Measurements from ENCODE around the gene CLDN11.

The CLDN11 gene

DNA sequence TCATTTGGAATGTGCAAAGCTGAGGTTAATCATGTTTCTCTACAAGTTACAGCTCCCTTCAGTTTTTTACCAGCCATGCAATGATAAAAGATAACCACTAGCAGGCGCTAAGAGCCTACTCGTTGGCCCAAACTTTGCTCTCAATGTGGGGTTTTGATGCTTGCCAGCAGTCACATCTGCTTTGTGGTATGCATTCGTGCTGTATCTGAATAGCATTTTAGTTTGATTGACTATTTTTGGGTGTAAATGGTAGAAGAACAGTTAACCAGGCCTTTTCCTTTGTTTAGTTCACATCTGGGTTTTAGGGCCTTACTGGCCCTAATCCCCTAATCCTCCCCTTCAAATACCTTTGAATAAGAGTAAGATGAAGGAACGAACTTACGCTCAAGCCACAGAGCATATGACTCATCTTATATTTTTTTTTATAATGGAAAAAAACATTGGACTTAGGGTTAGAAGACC, 4.4 kb upstream of the CLDN11 start:
- no peak overlapping the region for H3K4me3 ChIP-seq (ENCODE audit: low read depth, low read length)
- CTCF ChIA-PET = interaction anchor here (0.6 to 12.3 kb wide), 68 partner anchors 9 to 546 kb away, joined by 3 to 493 read pairs (median 4); partner anchors contain the start of genes RPL22L1 and SLC7A14
- DNase-seq (ENCODE audit: low read depth, low spot score) = peak; percentile 72
- POLR2A ChIA-PET = interaction anchor here (0.6 to 1.3 kb wide), 4 partner anchors 17 to 451 kb away, joined by 3 to 4 read pairs (median 3); no protein-coding TSS in a partner anchor
- peak; percentile 83 for TF ChIP-seq CTCF (IDR thresholded peaks at IDR 0.05; ENCODE audit: insufficient read depth, low read length, missing control alignments)

- no peak overlapping the region for H3K4me3 ChIP-seq (ENCODE audit: low read depth, low read length)
- ChIA-PET POLR2A (no interaction called here), CTCF (interaction anchor here (0.8 to 12.3 kb wide), 7 partner anchors 20 to 452 kb away, joined by 3 to 493 read pairs (median 3); no protein-coding TSS in a partner anchor)
- no peak for TF ChIP-seq CTCF (IDR thresholded peaks at IDR 0.05; ENCODE audit: insufficient read depth, low read length, missing control alignments)
- DNase-seq (ENCODE audit: low read depth, low spot score) = no peak
Observed at GRCh38 chr3:170417090-170417489, 1.6 kb upstream of the CLDN11 start.

DNA sequence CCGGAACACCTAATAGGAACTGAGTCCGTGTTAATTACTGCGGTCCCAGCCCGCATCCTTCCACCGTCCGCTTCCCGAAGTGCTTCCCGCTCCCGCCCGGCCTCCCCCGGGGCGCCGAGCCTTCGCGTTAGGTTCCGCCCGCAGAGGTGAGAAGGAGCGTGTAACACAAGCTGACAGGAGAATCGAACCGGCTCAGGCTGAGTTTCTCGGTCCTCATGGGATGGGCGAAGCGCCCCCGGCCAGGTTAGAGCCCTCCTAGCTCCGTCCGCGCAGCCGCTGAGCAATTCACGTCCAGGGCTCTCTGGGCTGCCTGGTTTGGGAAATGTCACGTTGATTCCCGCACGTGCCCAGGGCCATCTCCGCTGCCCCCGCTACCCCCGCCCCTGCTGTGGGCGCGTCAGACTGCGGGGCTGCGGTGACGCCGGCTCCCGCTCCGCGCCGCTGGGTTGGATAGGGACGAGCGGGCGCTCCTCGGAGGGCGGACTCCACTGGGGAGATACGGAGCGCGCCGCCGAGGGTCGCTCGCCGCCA, 954 bp downstream of the CLDN11 start:
- ChIA-PET POLR2A (interaction anchor here (0.5 to 1.3 kb wide), 2 partner anchors 54 to 306 kb away, joined by 3 read pairs; no protein-coding TSS in a partner anchor), CTCF (interaction anchor here (0.6 to 12.3 kb wide), 5 partner anchors 16 to 389 kb away, joined by 3 to 493 read pairs (median 3); no protein-coding TSS in a partner anchor)
- H3K4me3 ChIP-seq (ENCODE audit: low read depth, low read length) = peak overlapping the region; percentile 92
- DNase-seq (ENCODE audit: low read depth, low spot score) = no peak
- TF ChIP-seq CTCF (IDR thresholded peaks at IDR 0.05; ENCODE audit: insufficient read depth, low read length, missing control alignments) = no peak

- CTCF ChIA-PET = interaction anchor here (12.3 kb wide), 1 partner anchor 389 kb away, joined by 493 read pairs; no protein-coding TSS in a partner anchor
- POLR2A ChIA-PET = no interaction called here
- peak overlapping the region; percentile 92 for H3K4me3 ChIP-seq (ENCODE audit: low read depth, low read length)
- no peak for DNase-seq (ENCODE audit: low read depth, low spot score)
- TF ChIP-seq CTCF (IDR thresholded peaks at IDR 0.05; ENCODE audit: insufficient read depth, low read length, missing control alignments) = no peak
Observed at GRCh38 chr3:170420307-170420821, 1.7 kb downstream of the CLDN11 start.

DNA sequence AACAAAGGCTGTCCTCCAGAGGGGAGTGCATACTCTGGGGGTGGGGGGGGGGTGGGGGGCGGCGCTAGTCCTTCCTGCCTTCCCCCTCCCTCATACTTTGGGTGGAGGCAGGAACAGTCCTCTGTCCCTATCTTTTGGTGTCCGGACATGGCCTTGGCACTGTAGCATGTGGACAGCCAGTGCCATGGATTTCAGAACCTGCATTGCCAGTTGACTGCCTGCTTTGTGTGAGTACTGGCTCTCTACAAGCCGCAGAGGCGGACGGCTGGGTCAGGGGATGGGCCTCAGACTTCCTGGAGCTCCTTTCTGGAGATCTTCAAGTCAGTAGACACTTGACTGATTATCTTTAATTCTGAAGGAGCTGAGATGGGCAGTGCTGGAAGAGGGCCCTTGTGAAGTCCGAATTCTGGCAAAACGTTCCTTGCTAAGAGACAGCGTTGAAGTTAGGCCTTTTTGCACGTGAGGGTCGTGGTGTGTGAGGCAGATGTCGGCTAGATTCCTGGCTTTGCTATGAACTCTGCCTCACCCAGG, 2.5 kb downstream of the CLDN11 start:
- TF ChIP-seq CTCF (IDR thresholded peaks at IDR 0.05; ENCODE audit: insufficient read depth, low read length, missing control alignments) = no peak
- DNase-seq (ENCODE audit: low read depth, low spot score) = no peak
- POLR2A ChIA-PET = interaction anchor here (1.1 kb wide), 1 partner anchor 381 kb away, joined by 4 read pairs; no protein-coding TSS in a partner anchor
- CTCF ChIA-PET = interaction anchor here (12.3 kb wide), 1 partner anchor 388 kb away, joined by 493 read pairs; no protein-coding TSS in a partner anchor
- H3K4me3 ChIP-seq (ENCODE audit: low read depth, low read length) = peak overlapping the region; percentile 92

- no peak for DNase-seq (ENCODE audit: low read depth, low spot score)
- ChIA-PET POLR2A (interaction anchor here (1.1 kb wide), 1 partner anchor 381 kb away, joined by 4 read pairs; no protein-coding TSS in a partner anchor), CTCF (interaction anchor here (5.4 to 12.3 kb wide), 2 partner anchors 387 to 390 kb away, joined by 47 to 493 read pairs; no protein-coding TSS in a partner anchor)
- peak overlapping the region; percentile 92 for H3K4me3 ChIP-seq (ENCODE audit: low read depth, low read length)
- no peak for TF ChIP-seq CTCF (IDR thresholded peaks at IDR 0.05; ENCODE audit: insufficient read depth, low read length, missing control alignments)
Observed at GRCh38 chr3:170421758-170422157, 3.1 kb downstream of the CLDN11 start.
